A549 (cell line): Measurements from ENCODE around the gene COQ7. TPM values are rescaled to one million over a fixed set of nuclear protein-coding genes. Genes with fewer than 3 reads are reported as not detected.

Experiments
- ATAC-seq, 2 experiments: fragments of 200-7000 bp in 1 of 2; fragments of >200 bp in 1 of 2; cut with Nextera tagmentation in 1 of 2; cut with Tn5 transposase in 1 of 2; 3 replicates each; pipeline versions ENCODE4 v1.8.0 to v1.9.1; 2018 to 2020; ENCODE audit warnings: mild to moderate bottlenecking in 1 of 2, moderate library complexity in 1 of 2
- CTCF ChIA-PET: fragments of 300-600 bp; sonication (Branson Sonifier 250); formaldehyde crosslinking; extraction: SDS; loops from one replicate; lab custom pipeline; 2021; ENCODE audit warnings: antibody characterized with exemption, inconsistent platforms; lab: Yijun Ruan, JAX
- POLR2A ChIA-PET: fragments of 350-600 bp; formaldehyde crosslinking; extraction: SDS; loops from one replicate; lab custom pipeline; 2021; ENCODE audit warnings: antibody characterized with exemption, inconsistent platforms; lab: Yijun Ruan, JAX
- DNase-seq, 2 experiments: peaks; one replicate each; pipeline versions ENCODE4 v3.0.0 to v3.0.0-alpha.2; 2011 to 2016; ENCODE audit warnings: low read depth in 1 of 2, low spot score in 1 of 2
- FAIRE-seq: peaks from 2 replicates; lab custom pipeline; 2011; peaks lifted over from hg19 to GRCh38; lab: Jason Lieb, UNC
- H3K27ac ChIP-seq, 2 experiments: fragments of >200 bp; sonication (Bioruptor Twin); formaldehyde crosslinking; 3 replicates each; pipeline ENCODE4 v1.5.1; 2016 to 2017
- H3K4me1 ChIP-seq: fragments of >200 bp; sonication (Bioruptor Twin); formaldehyde crosslinking; 3 replicates; pipeline ENCODE4 v1.6.1; 2016
- H3K4me2 ChIP-seq: fragments of >200 bp; sonication (Bioruptor Twin); formaldehyde crosslinking; 3 replicates; pipeline ENCODE4 v1.6.1; 2016
- H3K4me3 ChIP-seq: fragments of >200 bp; sonication (Bioruptor Twin); formaldehyde crosslinking; 3 replicates; pipeline ENCODE4 v1.5.1; 2016
- H3K9me3 ChIP-seq: fragments of >200 bp; sonication (Bioruptor Twin); formaldehyde crosslinking; 3 replicates; pipeline ENCODE4 v1.6.1; 2016
- CBX2 ChIP-seq: fragments of 200-600 bp; sonication (generic); IDR thresholded peaks from 2 replicates; pipeline ENCODE4 v1.6.1; 2016; ENCODE audit warnings: low read depth, mild to moderate bottlenecking, borderline replicate concordance
- CBX8 ChIP-seq: fragments of 200-600 bp; sonication (generic); IDR thresholded peaks from 2 replicates; pipeline ENCODE4 v1.6.1; 2016
- CHD4 ChIP-seq: fragments of 200-600 bp; sonication (generic); IDR thresholded peaks from 2 replicates; pipeline ENCODE4 v1.6.1; 2016; ENCODE audit warnings: antibody characterized with exemption, mild to moderate bottlenecking, borderline replicate concordance
- E2F6 ChIP-seq: IDR thresholded peaks from 2 replicates; pipeline ENCODE4 v1.6.1; 2012; ENCODE audit warnings: low read depth, borderline replicate concordance
- EHMT2 ChIP-seq: fragments of 200-600 bp; sonication (generic); IDR thresholded peaks from 2 replicates; pipeline ENCODE4 v1.6.1; 2016; ENCODE audit warnings: antibody characterized with exemption, low read depth, mild to moderate bottlenecking, moderate library complexity
- ESRRA ChIP-seq: fragments of 150-350 bp; IDR thresholded peaks from 2 replicates; pipeline ENCODE4 v1.6.1; 2014; ENCODE audit warnings: mild to moderate bottlenecking, low read length, borderline replicate concordance
- FOSL2 ChIP-seq, 2 experiments: fragments of 450-650 bp in 1 of 2; fragments of >200 bp in 1 of 2; sonication (Bioruptor Twin) in 1 of 2; formaldehyde crosslinking; IDR thresholded peaks; 2 replicates each; pipeline versions ENCODE4 v1.5.0 to v1.6.1; 2016 to 2020; ENCODE audit warnings: mild to moderate bottlenecking in 1 of 2, moderate library complexity in 1 of 2
- HDAC2 ChIP-seq: fragments of 200-600 bp; sonication (generic); IDR thresholded peaks from 2 replicates; pipeline ENCODE4 v1.6.1; 2016
- HEYL ChIP-seq: fragments of 250-450 bp; sonication (Bioruptor Pico); IDR thresholded peaks from 2 replicates; pipeline ENCODE4 v1.8.0; 2021; ENCODE audit warnings: mild to moderate bottlenecking, moderate library complexity
- HOXA7 ChIP-seq: fragments of 250-450 bp; sonication (Bioruptor Pico); IDR thresholded peaks from 2 replicates; pipeline ENCODE4 v1.5.0; 2020; ENCODE audit warnings: mild to moderate bottlenecking, moderate library complexity
- HOXB5 ChIP-seq: fragments of 250-450 bp; sonication (Bioruptor Pico); IDR thresholded peaks from 2 replicates; pipeline ENCODE4 v1.5.0; 2020; ENCODE audit warnings: mild to moderate bottlenecking, moderate library complexity
- JUN ChIP-seq, 2 experiments: fragments of >200 bp; sonication (Bioruptor Twin); formaldehyde crosslinking; IDR thresholded peaks; 2 replicates in 1 of 2; 3 replicates in 1 of 2; pipeline ENCODE4 v1.6.1; 2016 to 2017
- PHF8 ChIP-seq: fragments of 200-600 bp; sonication (generic); IDR thresholded peaks from 2 replicates; pipeline ENCODE4 v1.6.1; 2016; ENCODE audit warnings: low read depth, mild to moderate bottlenecking, antibody characterized with exemption, moderate library complexity, borderline replicate concordance
- RARB ChIP-seq: fragments of 250-450 bp; sonication (Bioruptor Pico); IDR thresholded peaks from 2 replicates; pipeline ENCODE4 v1.8.0; 2021; ENCODE audit warnings: mild to moderate bottlenecking, moderate library complexity
- USF2 ChIP-seq: fragments of 450-650 bp; IDR thresholded peaks from 2 replicates; pipeline ENCODE4 v1.6.1; 2014; ENCODE audit warnings: antibody characterized with exemption
- ZC3H11A ChIP-seq: fragments of 450-650 bp; IDR thresholded peaks from 2 replicates; pipeline ENCODE4 v1.6.1; 2014; ENCODE audit warnings: antibody characterized with exemption, mild to moderate bottlenecking
- WGBS: methylation state at CpG from one replicate; pipeline ENCODE4 v1.1.6; 2017; ENCODE audit errors: missing lambda C conversion rate; 5-methylcytosine and 5-hydroxymethylcytosine counted together
- polyA plus RNA-seq, 4 experiments: library from polyadenylated mRNA; depleted of rRNA in 3 of 4; stranded (reverse); fragments of >200 nt; fragmentation: RNase III in 1 of 4; extraction: RNeasy Plus Mini Kit Qiagen cat#74134 plus additional on column Dnase treatment in 1 of 4; gene quantifications; 2 replicates in 3 of 4; 3 replicates in 1 of 4; pipeline ENCODE4 v1.2.3, GENCODE V29; 2011 to 2017
- TF ChIP-seq, protein P1 (sequence below): fragments of 250-450 bp; sonication (Bioruptor Pico); IDR thresholded peaks from 2 replicates; pipeline ENCODE4 v1.5.0; 2020; ENCODE audit warnings: low read depth, mild to moderate bottlenecking, moderate library complexity
- TF ChIP-seq, protein P2 (sequence below): fragments of 200-600 bp; sonication (generic); IDR thresholded peaks from 2 replicates; pipeline ENCODE4 v1.6.1; 2016; ENCODE audit warnings: antibody characterized with exemption, mild to moderate bottlenecking, moderate library complexity
- TF ChIP-seq, protein P3 (sequence below): IDR thresholded peaks from 2 replicates; pipeline ENCODE4 v1.6.1; 2012
- TF ChIP-seq, protein P4 (sequence below): IDR thresholded peaks from 2 replicates; pipeline ENCODE4 v1.6.1; 2012

COQ7 gene
- polyA plus RNA-seq, 2 of the 4 experiments (the other 2 are of a cell fraction), result 16.3 to 23.8 TPM

- TF ChIP-seq, protein P1, sequence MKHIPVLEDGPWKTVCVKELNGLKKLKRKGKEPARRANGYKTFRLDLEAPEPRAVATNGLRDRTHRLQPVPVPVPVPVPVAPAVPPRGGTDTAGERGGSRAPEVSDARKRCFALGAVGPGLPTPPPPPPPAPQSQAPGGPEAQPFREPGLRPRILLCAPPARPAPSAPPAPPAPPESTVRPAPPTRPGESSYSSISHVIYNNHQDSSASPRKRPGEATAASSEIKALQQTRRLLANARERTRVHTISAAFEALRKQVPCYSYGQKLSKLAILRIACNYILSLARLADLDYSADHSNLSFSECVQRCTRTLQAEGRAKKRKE (CRISPR knock-in tag), result no peak
- no peak for TF ChIP-seq ESRRA
- TF ChIP-seq JUN (IDR thresholded peaks at IDR 0.05), result no peak
- TF ChIP-seq HEYL (CRISPR knock-in tag), result no peak
- TF ChIP-seq, protein P2, sequence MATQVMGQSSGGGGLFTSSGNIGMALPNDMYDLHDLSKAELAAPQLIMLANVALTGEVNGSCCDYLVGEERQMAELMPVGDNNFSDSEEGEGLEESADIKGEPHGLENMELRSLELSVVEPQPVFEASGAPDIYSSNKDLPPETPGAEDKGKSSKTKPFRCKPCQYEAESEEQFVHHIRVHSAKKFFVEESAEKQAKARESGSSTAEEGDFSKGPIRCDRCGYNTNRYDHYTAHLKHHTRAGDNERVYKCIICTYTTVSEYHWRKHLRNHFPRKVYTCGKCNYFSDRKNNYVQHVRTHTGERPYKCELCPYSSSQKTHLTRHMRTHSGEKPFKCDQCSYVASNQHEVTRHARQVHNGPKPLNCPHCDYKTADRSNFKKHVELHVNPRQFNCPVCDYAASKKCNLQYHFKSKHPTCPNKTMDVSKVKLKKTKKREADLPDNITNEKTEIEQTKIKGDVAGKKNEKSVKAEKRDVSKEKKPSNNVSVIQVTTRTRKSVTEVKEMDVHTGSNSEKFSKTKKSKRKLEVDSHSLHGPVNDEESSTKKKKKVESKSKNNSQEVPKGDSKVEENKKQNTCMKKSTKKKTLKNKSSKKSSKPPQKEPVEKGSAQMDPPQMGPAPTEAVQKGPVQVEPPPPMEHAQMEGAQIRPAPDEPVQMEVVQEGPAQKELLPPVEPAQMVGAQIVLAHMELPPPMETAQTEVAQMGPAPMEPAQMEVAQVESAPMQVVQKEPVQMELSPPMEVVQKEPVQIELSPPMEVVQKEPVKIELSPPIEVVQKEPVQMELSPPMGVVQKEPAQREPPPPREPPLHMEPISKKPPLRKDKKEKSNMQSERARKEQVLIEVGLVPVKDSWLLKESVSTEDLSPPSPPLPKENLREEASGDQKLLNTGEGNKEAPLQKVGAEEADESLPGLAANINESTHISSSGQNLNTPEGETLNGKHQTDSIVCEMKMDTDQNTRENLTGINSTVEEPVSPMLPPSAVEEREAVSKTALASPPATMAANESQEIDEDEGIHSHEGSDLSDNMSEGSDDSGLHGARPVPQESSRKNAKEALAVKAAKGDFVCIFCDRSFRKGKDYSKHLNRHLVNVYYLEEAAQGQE, result no peak
- TF ChIP-seq ZC3H11A, result no peak
- TF ChIP-seq CHD4, result no peak
- no peak for TF ChIP-seq RARB
Measured at GRCh38 chr16:19083670-19084069, 16.3 kb downstream of the COQ7 start (continued).

DNA sequence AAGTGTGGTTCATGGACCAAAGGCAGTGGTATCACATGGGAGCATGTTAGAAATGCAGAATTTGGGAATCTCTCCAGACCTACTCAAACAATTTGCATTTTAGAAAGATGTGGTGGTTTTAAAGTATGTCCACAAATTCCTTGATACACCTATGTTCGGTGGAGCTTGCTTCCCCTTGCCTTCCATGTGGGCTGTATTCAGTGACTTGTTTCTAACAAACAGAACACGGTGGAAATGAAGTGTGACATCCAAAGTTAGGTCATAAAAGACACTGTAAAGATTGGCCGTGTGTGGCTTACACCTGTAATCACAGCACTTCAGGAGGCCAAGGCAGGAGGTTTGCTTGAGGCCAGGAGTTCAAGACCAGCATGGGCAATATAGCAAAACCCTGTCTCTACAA, 16.7 kb downstream of the COQ7 start:
- TF ChIP-seq CBX8 (no peak), PHF8 (no peak), HOXA7 (CRISPR knock-in tag) (no peak)
- TF ChIP-seq, protein P3, sequence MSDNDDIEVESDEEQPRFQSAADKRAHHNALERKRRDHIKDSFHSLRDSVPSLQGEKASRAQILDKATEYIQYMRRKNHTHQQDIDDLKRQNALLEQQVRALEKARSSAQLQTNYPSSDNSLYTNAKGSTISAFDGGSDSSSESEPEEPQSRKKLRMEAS, result no peak
- TF ChIP-seq, protein P4, sequence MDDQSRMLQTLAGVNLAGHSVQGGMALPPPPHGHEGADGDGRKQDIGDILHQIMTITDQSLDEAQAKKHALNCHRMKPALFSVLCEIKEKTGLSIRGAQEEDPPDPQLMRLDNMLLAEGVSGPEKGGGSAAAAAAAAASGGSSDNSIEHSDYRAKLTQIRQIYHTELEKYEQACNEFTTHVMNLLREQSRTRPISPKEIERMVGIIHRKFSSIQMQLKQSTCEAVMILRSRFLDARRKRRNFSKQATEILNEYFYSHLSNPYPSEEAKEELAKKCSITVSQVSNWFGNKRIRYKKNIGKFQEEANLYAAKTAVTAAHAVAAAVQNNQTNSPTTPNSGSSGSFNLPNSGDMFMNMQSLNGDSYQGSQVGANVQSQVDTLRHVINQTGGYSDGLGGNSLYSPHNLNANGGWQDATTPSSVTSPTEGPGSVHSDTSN, result no peak
- ChIA-PET CTCF (interaction anchor here (1.0 to 7.2 kb wide), 8 partner anchors 12 to 418 kb away, joined by 3 to 151 read pairs (median 47); partner anchors contain the start of genes ITPRIPL2 and TMC7), POLR2A (no interaction called here)
- Histone ChIP-seq H3K4me2 (no peak overlapping the region), H3K27ac (no peak overlapping the region), H3K9me3 (no peaks in the 10 kb centered on the region), H3K4me3 (no peak overlapping the region), H3K4me1 (peaks cover 5% of the 10 kb centered on the region; the same call in 1 of the 3 replicates)
- FAIRE-seq (no peak), DNase-seq (no peak), ATAC-seq (no peak)
- 80% methylated on average over 3 of the region's 3 CpGs for WGBS

- FAIRE-seq (no peak), DNase-seq (no peak), ATAC-seq (no peak)
- ChIA-PET CTCF (interaction anchor here (0.7 to 7.2 kb wide), 15 partner anchors 8 to 433 kb away, joined by 3 to 151 read pairs (median 22); partner anchors contain the start of genes ITPRIPL2 and TMC7), POLR2A (no interaction called here)
- Histone ChIP-seq H3K4me1 (peaks cover 5% of the 10 kb centered on the region; the same call in 1 of the 3 replicates), H3K4me2 (no peak overlapping the region), H3K27ac (no peak overlapping the region), H3K4me3 (no peak overlapping the region), H3K9me3 (no peaks in the 10 kb centered on the region)
- 85% methylated on average over 5 of the region's 5 CpGs for WGBS
- TF ChIP-seq CBX2, result no peak
- TF ChIP-seq, protein P2, result no peak
- TF ChIP-seq FOSL2 (IDR thresholded peaks at IDR 0.05), result no peak
- TF ChIP-seq FOSL2 (CRISPR knock-in tag; IDR thresholded peaks at IDR 0.05), result no peak
- TF ChIP-seq, protein P3, result no peak
- TF ChIP-seq E2F6, result no peak
- TF ChIP-seq ZC3H11A, result no peak
- no peak for TF ChIP-seq EHMT2
- TF ChIP-seq USF2, result no peak
- TF ChIP-seq HOXB5 (CRISPR knock-in tag), result no peak
- TF ChIP-seq, protein P1 (CRISPR knock-in tag), result no peak
- TF ChIP-seq HEYL (CRISPR knock-in tag), result no peak
- no peak for TF ChIP-seq HDAC2
Measured at GRCh38 chr16:19084879-19085278, 17.5 kb downstream of the COQ7 start.
